ENCODE data around the gene ACAT2.

The ACAT2 gene

GRCh38 chr6:159754401-159754800 lies 7.4 kb upstream of the ACAT2 start:
- no peak overlapping the region for H3K27ac ChIP-seq
- TF ChIP-seq ZFX (IDR thresholded peaks at IDR 0.05) (no peak), CTCF (conservative IDR thresholded peaks at IDR 0.05) (no peak)

GRCh38 chr6:159754959-159755914 lies 6.6 kb upstream of the ACAT2 start:
- TF ChIP-seq ZFX (IDR thresholded peaks at IDR 0.05) (no peak), CTCF (conservative IDR thresholded peaks at IDR 0.05) (no peak)
- 0 out of 2 replicates have a peak overlapping the region, but pooled peaks have one; percentile 22 for H3K27ac ChIP-seq

GRCh38 chr6:159756508-159756907 lies 5.3 kb upstream of the ACAT2 start:
- H3K27ac ChIP-seq, result no peak overlapping the region
- TF ChIP-seq ZFX (IDR thresholded peaks at IDR 0.05), result no peak
- no peak for TF ChIP-seq CTCF (conservative IDR thresholded peaks at IDR 0.05)

GRCh38 chr6:159758031-159759001 lies 3.5 kb upstream of the ACAT2 start:
- TF ChIP-seq CTCF (conservative IDR thresholded peaks at IDR 0.05), result no peak
- no peak for TF ChIP-seq ZFX (IDR thresholded peaks at IDR 0.05)
- no peak overlapping the region for H3K27ac ChIP-seq

GRCh38 chr6:159759645-159760044 lies 2.2 kb upstream of the ACAT2 start:
- H3K27ac ChIP-seq, result no peak overlapping the region
- TF ChIP-seq ZFX (IDR thresholded peaks at IDR 0.05), result no peak

GRCh38 chr6:159760602-159761057 lies 1.2 kb upstream of the ACAT2 start:
- TF ChIP-seq CTCF (conservative IDR thresholded peaks at IDR 0.05) (no peak), ZFX (IDR thresholded peaks at IDR 0.05) (no peak)
- H3K27ac ChIP-seq, result peak overlapping the region; percentile 87; the same call in 1 of the 2 replicates

GRCh38 chr6:159761129-159761872 lies 544 bp upstream of the ACAT2 start:
- H3K27ac ChIP-seq, result peak overlapping the region; percentile 87
- TF ChIP-seq ZFX (IDR thresholded peaks at IDR 0.05) (no peak), CTCF (conservative IDR thresholded peaks at IDR 0.05) (no peak)
